Cardiac muscle cell (in vitro differentiated cells and primary cell): ENCODE measurements around the gene ITGA1. TPM values are rescaled to one million over a fixed set of nuclear protein-coding genes. Genes with fewer than 3 reads are reported as not detected.

Experiments used
- DNase-seq, 2 donors: peaks; one replicate each; pipeline versions ENCODE4 v3.0.0 to v3.0.0-alpha.2; 2010 to 2017; ENCODE audit warnings: low read depth in 1 of 2, low spot score in 1 of 2
- H3K27ac ChIP-seq: fragments of 200-600 bp; sonication (generic); 2 replicates; pipeline ENCODE4 v1.5.1; 2016
- H3K27me3 ChIP-seq: fragments of 200-600 bp; sonication (generic); 2 replicates; pipeline ENCODE4 v1.6.0; 2016; ENCODE audit warnings: control low read depth
- H3K36me3 ChIP-seq: fragments of 200-600 bp; sonication (generic); 2 replicates; pipeline ENCODE4 v1.5.1; 2016; ENCODE audit warnings: control low read depth
- H3K4me1 ChIP-seq: fragments of 200-600 bp; sonication (generic); 2 replicates; pipeline ENCODE4 v1.8.1; 2017; ENCODE audit warnings: low read depth, mild to moderate bottlenecking, mixed run types
- H3K4me3 ChIP-seq: fragments of 200-600 bp; sonication (generic); 2 replicates; pipeline ENCODE4 v1.5.1; 2016; ENCODE audit warnings: mild to moderate bottlenecking
- H3K9me3 ChIP-seq: fragments of 200-600 bp; sonication (generic); 2 replicates; pipeline ENCODE4 v1.5.1; 2017; ENCODE audit warnings: low read depth, mild to moderate bottlenecking, control low read depth
- polyA plus RNA-seq: library from polyadenylated mRNA; unstranded; fragments of >200 nt; fragmentation: Nextera tagmentation; extraction: Ambion mirVana; gene quantifications from 2 replicates; pipeline ENCODE4 v1.2.1, GENCODE V29; 2016
- total RNA-seq: library from RNA; depleted of rRNA; stranded (reverse); fragments of >200 nt; gene quantifications from 2 replicates; pipeline ENCODE4 v1.2.3, GENCODE V29; 2016
- TF ChIP-seq, protein P1 (sequence below): IDR thresholded peaks from 2 replicates; pipeline ENCODE4 v1.5.1; 2012; ENCODE audit warnings: low read depth, mild to moderate bottlenecking, low read length

Gene ITGA1
- total and polyA plus RNA-seq, 2 experiments from 2014 or later, result 2.9 to 7.3 TPM

DNA sequence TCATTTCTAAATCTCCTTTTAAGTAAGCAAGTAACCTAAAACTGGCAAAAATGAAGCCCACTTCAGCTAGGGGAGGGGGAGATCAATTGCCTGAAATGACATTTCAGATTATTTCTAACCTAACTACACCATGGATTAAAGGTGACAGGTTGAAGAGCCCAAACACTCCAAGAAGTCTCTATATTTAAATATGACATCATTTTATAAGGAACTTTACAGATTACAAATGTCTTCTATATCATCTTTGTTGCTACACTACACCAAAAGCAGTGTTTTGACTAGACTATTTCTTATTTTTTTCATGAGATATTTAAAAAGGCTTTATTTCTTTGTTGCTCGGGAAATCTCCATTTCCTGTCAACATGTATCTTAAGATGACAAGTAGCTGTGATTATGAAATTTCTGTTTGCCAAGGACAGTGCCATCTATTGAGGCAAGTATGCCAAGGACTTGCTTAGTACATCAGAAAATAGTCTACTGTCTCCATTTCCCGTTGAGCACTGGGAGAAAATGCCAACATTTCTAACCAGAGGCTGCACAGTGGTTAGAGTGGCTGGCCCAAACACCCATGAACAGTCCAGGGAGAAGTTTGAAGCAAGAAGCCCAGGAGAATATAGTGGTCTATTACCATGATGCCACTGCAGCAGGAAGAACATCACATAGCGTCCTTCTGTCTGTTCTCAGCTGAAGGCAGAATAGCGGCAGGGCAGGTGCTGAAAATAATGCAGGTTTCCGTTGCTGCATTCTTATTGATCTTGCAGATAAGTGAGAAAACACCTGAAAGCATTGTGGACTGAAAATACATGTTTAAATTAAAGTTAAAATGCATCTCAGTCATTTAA, 108.1 kb downstream of the ITGA1 start:
- Histone ChIP-seq H3K27ac (no peak overlapping the region), H3K36me3 (no peaks in the 10 kb centered on the region)
- TF ChIP-seq, protein P1, sequence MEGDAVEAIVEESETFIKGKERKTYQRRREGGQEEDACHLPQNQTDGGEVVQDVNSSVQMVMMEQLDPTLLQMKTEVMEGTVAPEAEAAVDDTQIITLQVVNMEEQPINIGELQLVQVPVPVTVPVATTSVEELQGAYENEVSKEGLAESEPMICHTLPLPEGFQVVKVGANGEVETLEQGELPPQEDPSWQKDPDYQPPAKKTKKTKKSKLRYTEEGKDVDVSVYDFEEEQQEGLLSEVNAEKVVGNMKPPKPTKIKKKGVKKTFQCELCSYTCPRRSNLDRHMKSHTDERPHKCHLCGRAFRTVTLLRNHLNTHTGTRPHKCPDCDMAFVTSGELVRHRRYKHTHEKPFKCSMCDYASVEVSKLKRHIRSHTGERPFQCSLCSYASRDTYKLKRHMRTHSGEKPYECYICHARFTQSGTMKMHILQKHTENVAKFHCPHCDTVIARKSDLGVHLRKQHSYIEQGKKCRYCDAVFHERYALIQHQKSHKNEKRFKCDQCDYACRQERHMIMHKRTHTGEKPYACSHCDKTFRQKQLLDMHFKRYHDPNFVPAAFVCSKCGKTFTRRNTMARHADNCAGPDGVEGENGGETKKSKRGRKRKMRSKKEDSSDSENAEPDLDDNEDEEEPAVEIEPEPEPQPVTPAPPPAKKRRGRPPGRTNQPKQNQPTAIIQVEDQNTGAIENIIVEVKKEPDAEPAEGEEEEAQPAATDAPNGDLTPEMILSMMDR, result no peak

DNA sequence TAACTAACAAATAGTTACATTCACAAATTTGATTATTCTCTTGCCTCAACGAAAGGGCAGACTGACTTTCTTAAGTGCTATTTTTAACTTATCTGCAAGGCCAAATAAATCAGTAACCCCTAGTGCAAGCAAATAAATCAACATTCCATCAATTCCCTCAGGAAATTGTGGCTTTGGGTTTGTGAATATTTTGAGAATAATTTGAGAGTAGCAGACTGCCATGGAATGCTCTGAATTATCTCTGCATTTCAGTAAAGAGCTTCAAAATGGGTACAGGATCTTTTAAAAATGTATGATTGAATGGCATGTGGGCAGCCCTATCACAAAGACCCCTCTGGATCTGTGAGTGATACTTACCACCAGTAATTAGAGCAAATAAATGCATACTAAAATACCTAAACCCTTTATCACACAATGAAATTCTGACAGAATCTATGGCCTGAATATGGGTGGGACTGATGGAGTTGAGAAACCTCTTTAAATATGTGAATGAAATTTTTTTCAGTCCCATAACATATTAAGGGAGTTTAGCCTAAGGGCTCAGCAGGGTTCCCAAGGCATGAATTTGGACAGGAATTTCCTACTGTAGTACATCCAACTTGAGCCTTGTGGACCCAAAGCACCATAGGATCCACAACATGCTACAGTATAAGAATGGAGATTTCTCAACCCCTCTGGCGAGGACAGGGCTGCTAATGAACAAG, 109.0 kb downstream of the ITGA1 start:
- TF ChIP-seq, protein P1, result no peak
- H3K36me3 ChIP-seq, result no peaks in the 10 kb centered on the region
- peaks cover 5% of the 10 kb centered on the region for H3K4me1 ChIP-seq
- H3K27ac ChIP-seq, result no peak overlapping the region
- H3K4me3 ChIP-seq, result no peak overlapping the region
- no peaks in the 10 kb centered on the region for H3K9me3 ChIP-seq
- DNase-seq, result peak in 1 of 2 donors; percentile 64
- no peaks in the 10 kb centered on the region for H3K27me3 ChIP-seq

More for the DNA sequence above, 108.1 kb downstream of the ITGA1 start:
- DNase-seq, result peak in 1 of 2 donors; percentile 26
- Histone ChIP-seq H3K4me3 (no peak overlapping the region), H3K27me3 (no peaks in the 10 kb centered on the region), H3K4me1 (peaks cover 5% of the 10 kb centered on the region), H3K9me3 (no peaks in the 10 kb centered on the region)

DNA sequence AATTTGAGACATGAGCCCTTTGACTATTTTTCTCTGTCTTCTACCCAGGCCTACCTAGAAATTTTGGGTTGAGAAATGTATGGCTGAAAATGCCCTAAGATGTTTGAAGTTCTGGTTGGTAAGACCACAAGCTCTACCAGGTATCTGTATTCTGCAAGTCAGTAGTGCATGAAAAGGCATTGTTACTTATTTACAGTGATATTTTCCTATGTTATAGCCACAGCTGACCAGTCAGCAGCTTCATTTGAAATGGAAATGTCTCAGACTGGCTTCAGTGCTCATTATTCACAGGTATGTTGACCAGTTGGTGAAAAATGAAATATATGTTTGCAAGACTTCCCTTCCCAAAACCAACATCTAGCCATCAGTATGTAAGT, 109.5 kb downstream of the ITGA1 start:
- no peak for DNase-seq
- Histone ChIP-seq H3K4me3 (no peak overlapping the region), H3K27me3 (no peaks in the 10 kb centered on the region), H3K27ac (no peak overlapping the region), H3K36me3 (no peaks in the 10 kb centered on the region), H3K4me1 (peaks cover 5% of the 10 kb centered on the region), H3K9me3 (no peaks in the 10 kb centered on the region)
- TF ChIP-seq, protein P1, result no peak

DNA sequence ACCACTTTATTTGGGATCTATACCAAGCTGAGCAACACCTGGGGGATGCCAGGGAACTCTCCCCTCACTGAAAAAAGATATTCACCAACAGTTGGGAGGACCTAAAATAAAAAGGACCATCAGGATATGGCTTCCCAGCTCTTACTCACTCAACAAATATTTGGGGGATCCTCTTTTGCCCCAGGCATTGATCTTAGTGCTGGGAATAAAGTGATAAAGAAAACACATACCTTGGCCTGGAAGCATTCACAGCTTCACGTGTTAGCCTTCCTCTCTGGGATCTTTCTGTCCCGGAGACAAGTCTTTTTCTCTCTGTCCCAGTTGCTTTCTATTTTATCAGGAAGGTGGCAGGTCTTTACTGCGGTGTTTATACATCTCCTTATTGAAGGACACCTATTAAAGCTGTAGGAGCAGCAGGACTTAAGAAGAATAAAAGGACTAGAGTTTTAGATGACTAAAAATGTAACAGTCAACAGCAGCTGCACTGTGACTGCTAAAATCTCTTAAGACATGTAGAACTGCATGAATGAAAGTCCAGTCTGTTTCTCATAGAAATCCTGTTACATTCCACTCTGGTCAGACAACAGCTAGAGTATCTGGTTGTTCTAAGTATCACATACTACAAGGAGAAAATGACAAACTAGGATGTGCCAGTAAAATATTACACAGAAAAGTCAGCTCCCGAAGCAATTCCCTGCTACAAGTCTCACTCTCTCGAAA, 111.4 kb downstream of the ITGA1 start:
- DNase-seq, result no peak
- H3K9me3 ChIP-seq, result no peaks in the 10 kb centered on the region
- H3K4me1 ChIP-seq, result peaks cover 5% of the 10 kb centered on the region
- TF ChIP-seq, protein P1, result no peak
- H3K4me3 ChIP-seq, result no peak overlapping the region
- peak overlapping the region; percentile 35 for H3K27ac ChIP-seq
- H3K27me3 ChIP-seq, result no peaks in the 10 kb centered on the region
- no peaks in the 10 kb centered on the region for H3K36me3 ChIP-seq

DNA sequence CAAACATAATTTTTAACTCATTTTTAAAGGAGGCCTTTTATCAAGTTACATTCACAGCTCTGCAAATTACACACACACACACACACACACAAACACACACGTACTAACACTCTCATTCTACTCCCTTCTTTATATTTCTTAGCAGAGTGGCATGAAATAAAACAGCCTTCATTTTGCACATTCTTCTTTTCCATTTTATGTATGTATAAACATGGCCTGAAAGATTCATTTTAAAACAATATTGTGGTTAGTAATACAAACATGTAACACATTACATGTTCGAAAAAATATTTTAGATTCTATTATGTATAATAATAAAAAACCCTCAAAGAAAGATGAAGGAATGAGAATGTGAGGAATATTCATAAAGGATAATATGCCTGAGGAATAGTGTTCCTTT, 115.4 kb downstream of the ITGA1 start:
- Histone ChIP-seq H3K4me3 (no peak overlapping the region), H3K4me1 (no peaks in the 10 kb centered on the region), H3K27me3 (no peaks in the 10 kb centered on the region), H3K9me3 (no peaks in the 10 kb centered on the region), H3K36me3 (no peaks in the 10 kb centered on the region), H3K27ac (no peak overlapping the region)
- no peak for DNase-seq
- TF ChIP-seq, protein P1, result no peak
